ENCODE data around the gene MRFAP1.
"Not testable (repeated sequence)": the region's sequence is repeated elsewhere in the genome, so short reads cannot be mapped to it uniquely, and the experiment has no call there.

The MRFAP1 gene

GRCh38 chr4:6671648-6672047 is 31.2 kb downstream of the MRFAP1 start:
- no peak for DNase-seq

DNA sequence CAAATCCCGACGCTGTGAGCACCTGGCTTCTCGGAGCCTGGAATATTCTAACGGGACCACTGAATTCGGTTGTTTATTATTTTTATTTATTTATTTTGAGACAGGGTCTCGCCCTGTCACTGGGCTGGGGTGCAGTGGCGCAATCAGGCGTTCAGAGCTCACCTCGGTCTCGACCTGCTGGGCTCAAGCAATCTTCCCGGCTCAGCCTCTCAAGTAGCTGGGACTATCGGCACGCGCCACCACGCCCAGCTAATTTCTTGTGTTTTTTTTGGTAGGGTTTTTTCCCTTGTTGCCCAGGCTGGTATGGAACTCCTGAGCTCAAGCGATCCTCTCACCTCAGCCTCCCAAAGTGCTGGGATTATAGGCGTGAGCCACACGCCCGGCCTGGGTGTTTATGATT is 31.6 kb downstream of the MRFAP1 start:
- DNase-seq: no peak

DNA sequence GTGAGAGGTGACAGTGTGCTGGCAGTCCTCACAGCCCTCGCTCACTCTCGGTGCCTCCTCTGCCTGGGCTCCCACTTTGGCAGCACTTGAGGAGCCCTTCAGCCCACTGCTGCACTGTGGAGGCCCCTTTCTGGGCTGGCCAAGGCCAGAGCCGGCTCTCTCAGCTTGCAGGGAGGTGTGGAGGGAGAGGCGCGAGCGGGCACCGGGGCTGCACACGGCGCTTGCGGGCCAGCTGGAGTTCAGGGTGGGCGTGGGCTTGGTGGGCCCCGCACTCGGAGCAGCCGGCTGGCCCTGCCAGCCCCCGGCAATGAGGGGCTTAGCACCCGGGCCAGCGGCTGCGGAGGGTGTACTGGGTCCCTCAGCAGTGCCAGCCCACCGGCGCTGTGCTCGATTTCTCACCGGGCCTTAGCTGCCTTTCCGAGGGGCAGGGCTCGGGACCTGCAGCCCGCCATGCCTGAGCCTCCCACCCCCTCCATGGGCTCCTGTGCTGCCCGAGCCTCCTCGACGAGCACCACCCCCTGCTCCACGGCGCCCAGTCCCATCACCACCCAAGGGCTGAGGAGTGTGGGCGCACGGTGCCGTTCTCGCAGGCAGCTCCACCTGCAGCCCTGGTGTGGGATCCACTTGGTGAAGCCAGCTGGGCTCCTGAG is 32.2 kb downstream of the MRFAP1 start:
- DNase-seq: not testable (repeated sequence)

DNA sequence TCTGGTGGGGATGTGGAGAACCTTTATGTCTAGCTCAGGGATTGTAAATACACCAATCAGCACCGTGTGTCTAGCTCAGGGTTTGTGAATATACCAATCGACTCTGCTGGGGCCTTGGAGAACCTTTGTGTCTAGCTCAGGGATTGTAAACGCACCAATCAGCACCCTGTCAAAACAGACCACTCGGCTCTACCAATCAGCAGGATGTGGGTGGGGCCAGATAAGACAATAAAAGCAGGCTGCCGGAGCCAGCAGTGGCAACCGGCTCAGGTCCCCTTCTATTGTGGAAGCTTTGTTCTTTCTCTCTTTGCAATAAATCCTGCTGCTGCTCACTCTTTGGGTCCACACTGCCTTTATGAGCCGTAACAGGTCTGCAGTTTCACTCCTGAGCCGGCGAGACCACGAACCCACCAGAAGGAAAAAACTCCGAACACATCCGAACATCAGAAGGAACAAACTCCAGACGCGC is 32.7 kb downstream of the MRFAP1 start:
- peak in 2 of 4 experiments; percentile 23 to 29 for DNase-seq

DNA sequence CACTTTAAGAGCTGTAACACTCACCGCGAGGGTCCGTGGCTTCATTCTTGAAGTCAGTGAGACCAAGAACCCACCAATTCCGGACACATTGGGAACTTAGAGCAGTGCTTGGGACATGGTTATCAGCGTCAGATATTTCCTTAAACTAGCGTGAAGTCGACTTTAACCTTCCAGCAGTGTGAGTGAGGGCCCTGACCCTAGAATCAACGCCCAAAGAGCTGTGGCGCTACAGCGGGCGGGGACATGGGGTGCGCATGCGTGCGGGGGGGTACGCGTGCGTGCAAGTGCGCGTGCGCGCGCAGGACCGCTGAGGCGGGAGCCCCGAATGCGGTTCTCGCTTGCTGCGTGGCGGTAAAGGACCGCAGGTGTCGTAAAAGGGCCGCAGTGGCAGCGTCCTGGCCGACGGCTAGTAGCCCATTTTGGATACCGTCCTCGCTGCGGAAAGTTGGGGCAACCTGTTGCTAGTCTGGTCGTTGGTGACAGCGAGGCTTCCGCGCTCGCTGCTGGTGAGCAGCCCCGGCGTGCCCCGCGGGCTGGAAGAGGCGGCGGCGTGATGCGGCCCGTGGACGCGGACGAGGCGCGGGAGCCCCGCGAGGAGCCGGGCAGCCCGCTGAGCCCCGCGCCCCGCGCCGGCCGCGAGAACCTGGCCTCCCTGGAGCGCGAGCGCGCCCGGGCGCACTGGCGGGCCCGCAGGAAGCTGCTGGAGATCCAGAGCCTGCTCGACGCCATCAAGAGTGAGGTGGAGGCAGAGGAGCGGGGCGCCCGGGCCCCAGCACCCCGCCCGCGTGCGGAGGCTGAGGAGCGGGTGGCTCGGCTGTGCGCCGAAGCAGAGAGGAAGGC is 33.4 kb downstream of the MRFAP1 start:
- peak; percentile 97 to 99 (median 97) for DNase-seq

- peak in 1 of 4 experiments; percentile 23 for DNase-seq
Measured at GRCh38 chr4:6674500-6675149, 34.1 kb downstream of the MRFAP1 start.

DNA sequence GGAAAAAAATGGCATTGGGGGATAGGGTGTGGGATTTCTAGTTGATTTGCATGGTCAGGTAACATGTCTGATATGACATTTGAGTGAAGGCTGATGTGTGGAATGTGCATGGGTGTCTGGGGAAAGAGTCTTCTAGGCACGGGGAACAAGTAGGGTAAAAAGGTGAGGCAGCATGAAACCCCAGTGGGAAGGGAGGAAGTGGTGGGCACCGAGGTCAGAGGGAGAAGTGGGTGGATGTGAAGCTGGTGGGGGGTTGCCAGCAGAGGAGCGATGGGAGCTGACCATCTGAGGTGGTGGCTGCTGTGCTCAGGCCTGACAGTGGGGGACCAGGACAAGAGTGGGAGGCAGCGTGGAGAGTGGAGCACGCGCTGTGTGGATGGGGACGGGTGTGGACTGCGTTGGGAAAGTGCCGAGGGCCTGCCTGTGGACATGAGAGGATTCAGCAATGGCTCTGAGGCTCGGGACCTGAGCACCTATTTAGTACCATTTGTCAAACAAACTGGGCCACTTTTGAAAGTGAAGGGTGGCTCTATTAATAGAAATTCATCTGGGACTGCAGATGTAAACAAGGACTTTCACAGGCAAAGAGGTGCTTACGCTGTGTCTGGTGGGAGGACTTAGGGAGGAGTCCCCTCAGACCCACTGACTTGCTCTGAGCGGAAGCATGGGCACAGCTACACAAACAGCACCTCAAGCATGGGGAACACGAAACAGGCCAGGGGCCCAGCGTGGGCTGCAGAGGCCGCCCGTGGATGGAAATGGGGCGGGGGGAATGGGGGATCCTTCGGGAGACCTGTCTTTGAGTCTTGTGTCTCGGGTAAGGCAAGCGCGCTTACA is 36.5 kb downstream of the MRFAP1 start:
- DNase-seq: peak in 1 of 4 experiments; percentile 16

- no peak for DNase-seq
Measured at GRCh38 chr4:6680372-6681034, 40.0 kb downstream of the MRFAP1 start.

- DNase-seq: no peak
Measured at GRCh38 chr4:6681191-6681590, 40.7 kb downstream of the MRFAP1 start.

GRCh38 chr4:6682862-6683590 is 42.5 kb downstream of the MRFAP1 start:
- peak in 3 of 4 experiments; percentile 21 to 55 (median 27) for DNase-seq

DNA sequence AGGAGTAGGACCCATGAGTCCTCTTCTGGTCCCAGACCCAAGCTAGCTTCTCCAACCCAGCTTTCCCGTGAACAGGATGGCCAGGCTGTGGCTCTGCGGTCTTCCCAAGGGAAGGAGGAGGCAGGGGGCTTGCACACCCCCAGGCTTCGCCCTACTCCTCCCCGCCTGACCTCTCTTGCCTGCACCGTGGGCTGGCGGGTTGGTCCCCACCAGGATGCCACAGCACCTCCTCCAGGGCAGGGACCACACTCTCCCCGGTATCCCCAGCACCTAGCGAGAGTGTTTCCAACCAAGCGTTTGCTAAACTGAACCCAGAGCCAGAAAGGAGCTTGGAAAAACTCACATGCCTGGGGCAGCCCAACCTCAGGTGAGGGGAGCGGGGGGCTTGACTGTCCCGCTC is 44.2 kb downstream of the MRFAP1 start:
- DNase-seq: no peak

- DNase-seq: no peak
Measured at GRCh38 chr4:6686104-6686787, 45.8 kb downstream of the MRFAP1 start.

- DNase-seq: no peak
Measured at GRCh38 chr4:6687947-6688878, 47.7 kb downstream of the MRFAP1 start.

GRCh38 chr4:6688879-6689505 is 48.5 kb downstream of the MRFAP1 start:
- peak; percentile 53 to 74 (median 68) for DNase-seq

DNA sequence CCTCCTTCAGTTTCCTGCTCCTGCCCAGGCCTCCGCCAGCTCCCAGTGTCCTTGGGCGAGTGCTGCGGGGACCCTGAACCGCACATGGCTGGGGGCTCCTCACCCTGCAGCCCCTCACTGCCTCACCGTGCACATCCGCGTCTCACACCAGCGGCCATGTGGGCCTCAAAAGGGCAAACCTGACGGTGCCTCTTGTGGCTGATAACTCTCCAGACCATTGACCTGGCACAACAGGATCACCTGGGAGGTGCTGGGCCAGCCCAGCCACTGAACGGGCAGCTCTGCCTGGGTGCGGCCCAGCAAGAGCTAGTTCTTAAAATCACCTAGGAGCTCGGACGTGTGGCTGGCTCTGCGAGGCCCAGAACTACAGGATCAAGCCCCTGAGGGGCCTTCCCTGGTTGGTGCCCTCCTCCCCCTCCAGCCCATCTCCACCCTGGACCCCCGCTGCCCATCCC is 49.0 kb downstream of the MRFAP1 start:
- no peak for DNase-seq

Measured in suppressor macrophage (primary cell).